DND-41 (cell line): Measurements from ENCODE around the gene MT1E.
"Not testable (repeated sequence)": the region's sequence is repeated elsewhere in the genome, so short reads cannot be mapped to it uniquely, and the experiment has no call there.

Experiments
- EZH2 ChIP-seq: IDR thresholded peaks from 3 replicates; pipeline ENCODE4 v1.6.1; 2012; ENCODE audit warnings: borderline replicate concordance, low read depth, mild to moderate bottlenecking, moderate library complexity, low read length, inconsistent platforms; ENCODE audit not compliant: severe bottlenecking
- TF ChIP-seq, protein P1 (sequence below): IDR thresholded peaks from 2 replicates; pipeline ENCODE4 v1.5.1; 2012; ENCODE audit warnings: borderline replicate concordance, low read length, moderate library complexity, mild to moderate bottlenecking; ENCODE audit not compliant: poor library complexity, severe bottlenecking; ENCODE audit errors: extremely low read depth

DNA sequence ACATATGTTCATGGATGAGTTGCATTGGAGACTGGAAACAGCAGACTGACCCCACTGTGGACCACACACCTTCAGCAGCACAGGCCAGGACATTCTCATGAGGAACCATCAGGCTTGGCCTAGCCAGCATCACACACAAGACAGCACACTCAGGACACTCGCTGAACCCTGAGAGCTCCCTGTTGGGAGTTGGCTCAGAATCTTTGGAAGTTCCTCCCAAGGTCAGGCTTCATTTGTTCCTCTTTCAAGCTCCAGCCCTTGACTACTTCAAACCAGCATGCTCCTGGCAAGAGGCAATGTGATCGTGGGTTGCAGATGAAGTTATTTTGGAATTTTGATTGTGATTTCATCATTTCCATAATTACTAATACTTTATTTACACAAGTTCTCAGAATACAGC is 46.1 kb downstream of the MT1E start:
- TF ChIP-seq, protein P1, sequence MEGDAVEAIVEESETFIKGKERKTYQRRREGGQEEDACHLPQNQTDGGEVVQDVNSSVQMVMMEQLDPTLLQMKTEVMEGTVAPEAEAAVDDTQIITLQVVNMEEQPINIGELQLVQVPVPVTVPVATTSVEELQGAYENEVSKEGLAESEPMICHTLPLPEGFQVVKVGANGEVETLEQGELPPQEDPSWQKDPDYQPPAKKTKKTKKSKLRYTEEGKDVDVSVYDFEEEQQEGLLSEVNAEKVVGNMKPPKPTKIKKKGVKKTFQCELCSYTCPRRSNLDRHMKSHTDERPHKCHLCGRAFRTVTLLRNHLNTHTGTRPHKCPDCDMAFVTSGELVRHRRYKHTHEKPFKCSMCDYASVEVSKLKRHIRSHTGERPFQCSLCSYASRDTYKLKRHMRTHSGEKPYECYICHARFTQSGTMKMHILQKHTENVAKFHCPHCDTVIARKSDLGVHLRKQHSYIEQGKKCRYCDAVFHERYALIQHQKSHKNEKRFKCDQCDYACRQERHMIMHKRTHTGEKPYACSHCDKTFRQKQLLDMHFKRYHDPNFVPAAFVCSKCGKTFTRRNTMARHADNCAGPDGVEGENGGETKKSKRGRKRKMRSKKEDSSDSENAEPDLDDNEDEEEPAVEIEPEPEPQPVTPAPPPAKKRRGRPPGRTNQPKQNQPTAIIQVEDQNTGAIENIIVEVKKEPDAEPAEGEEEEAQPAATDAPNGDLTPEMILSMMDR: not testable (repeated sequence)
- not testable (repeated sequence) for TF ChIP-seq EZH2
